Mammary epithelial cell (primary cell): ENCODE data around the gene ZNF516.

Experiments used
- EZH2 ChIP-seq: IDR thresholded peaks from 2 replicates; pipeline ENCODE4 v1.6.1; 2012; ENCODE audit warnings: low read length, inconsistent platforms, borderline replicate concordance
- TF ChIP-seq, protein P1 (sequence below), 2 donors: IDR thresholded peaks in 1 of 2; conservative IDR thresholded peaks in 1 of 2; 2 replicates each; pipeline ENCODE4 v1.5.1; 2011 to 2012; ENCODE audit warnings: inconsistent platforms in 2 of 2, low read length in 2 of 2, mild to moderate bottlenecking in 2 of 2, control low read depth in 1 of 2, low read depth in 1 of 2; ENCODE audit not compliant: insufficient read depth in 1 of 2; ENCODE audit errors: extremely low read depth in 1 of 2

DNA sequence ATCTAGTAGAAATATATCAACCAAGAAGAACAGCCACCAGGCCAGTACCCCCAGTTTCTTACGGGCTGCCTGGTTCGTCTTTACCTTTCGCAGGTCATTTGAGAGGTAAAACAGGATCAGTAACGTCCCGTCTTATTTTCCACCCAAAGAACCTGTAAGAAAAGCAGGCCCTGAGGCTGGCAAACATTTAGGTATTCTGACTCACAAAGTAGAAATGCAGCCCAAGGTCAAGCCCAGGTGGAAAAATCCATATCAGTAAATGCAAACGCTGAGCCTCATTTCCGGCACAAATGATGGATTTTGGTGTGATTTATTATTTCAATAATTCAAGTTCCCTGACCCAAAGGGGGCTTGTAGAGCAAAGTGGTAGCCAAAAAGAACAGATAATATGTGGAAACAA is 171.2 kb downstream of the ZNF516 start:
- TF ChIP-seq, protein P1, sequence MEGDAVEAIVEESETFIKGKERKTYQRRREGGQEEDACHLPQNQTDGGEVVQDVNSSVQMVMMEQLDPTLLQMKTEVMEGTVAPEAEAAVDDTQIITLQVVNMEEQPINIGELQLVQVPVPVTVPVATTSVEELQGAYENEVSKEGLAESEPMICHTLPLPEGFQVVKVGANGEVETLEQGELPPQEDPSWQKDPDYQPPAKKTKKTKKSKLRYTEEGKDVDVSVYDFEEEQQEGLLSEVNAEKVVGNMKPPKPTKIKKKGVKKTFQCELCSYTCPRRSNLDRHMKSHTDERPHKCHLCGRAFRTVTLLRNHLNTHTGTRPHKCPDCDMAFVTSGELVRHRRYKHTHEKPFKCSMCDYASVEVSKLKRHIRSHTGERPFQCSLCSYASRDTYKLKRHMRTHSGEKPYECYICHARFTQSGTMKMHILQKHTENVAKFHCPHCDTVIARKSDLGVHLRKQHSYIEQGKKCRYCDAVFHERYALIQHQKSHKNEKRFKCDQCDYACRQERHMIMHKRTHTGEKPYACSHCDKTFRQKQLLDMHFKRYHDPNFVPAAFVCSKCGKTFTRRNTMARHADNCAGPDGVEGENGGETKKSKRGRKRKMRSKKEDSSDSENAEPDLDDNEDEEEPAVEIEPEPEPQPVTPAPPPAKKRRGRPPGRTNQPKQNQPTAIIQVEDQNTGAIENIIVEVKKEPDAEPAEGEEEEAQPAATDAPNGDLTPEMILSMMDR (conservative IDR thresholded peaks at IDR 0.05 in 1 of 2, IDR thresholded peaks at IDR 0.05 in 1 of 2; ENCODE audit: extremely low read depth in 1 of 2, insufficient read depth in 1 of 2, low read depth in 1 of 2, low read length in 2 of 2) = no peak
- TF ChIP-seq EZH2 = no peak
